Neural progenitor cell (in vitro differentiated cells): ENCODE data around the gene TAF8.

Experiments
- EZH2 ChIP-seq: fragments of 200-600 bp; sonication (generic); IDR thresholded peaks from 2 replicates; pipeline ENCODE4 v1.6.1; 2017; ENCODE audit warnings: antibody characterized with exemption, mild to moderate bottlenecking, moderate library complexity
- EZH2phosphoT487 ChIP-seq: fragments of 200-600 bp; sonication (generic); IDR thresholded peaks from 2 replicates; pipeline ENCODE4 v1.6.1; 2017; ENCODE audit warnings: antibody characterized with exemption
- TF ChIP-seq, protein P1 (sequence below): fragments of 200-600 bp; sonication (generic); IDR thresholded peaks from 2 replicates; pipeline ENCODE4 v1.5.1; 2017; ENCODE audit warnings: antibody characterized with exemption, mild to moderate bottlenecking

DNA sequence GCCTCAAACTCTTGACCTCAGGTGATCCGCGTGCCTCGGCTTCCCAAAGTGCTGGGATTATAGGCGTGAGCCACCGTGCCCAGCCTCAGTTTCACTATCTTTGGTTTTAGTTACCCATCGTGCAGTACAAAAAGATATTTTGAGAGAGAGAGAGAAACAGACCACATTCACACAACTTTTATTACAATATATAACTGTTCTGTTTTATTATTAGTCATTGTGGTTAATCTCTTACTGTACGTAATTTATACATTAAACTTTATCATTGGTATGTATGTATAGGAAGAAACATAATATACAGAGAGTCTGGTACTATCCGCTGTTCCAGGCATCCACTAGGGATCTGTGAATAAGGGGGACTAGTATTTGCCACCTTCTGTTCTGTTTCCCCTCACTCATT is 29.4 kb upstream of the TAF8 start:
- TF ChIP-seq, protein P1, sequence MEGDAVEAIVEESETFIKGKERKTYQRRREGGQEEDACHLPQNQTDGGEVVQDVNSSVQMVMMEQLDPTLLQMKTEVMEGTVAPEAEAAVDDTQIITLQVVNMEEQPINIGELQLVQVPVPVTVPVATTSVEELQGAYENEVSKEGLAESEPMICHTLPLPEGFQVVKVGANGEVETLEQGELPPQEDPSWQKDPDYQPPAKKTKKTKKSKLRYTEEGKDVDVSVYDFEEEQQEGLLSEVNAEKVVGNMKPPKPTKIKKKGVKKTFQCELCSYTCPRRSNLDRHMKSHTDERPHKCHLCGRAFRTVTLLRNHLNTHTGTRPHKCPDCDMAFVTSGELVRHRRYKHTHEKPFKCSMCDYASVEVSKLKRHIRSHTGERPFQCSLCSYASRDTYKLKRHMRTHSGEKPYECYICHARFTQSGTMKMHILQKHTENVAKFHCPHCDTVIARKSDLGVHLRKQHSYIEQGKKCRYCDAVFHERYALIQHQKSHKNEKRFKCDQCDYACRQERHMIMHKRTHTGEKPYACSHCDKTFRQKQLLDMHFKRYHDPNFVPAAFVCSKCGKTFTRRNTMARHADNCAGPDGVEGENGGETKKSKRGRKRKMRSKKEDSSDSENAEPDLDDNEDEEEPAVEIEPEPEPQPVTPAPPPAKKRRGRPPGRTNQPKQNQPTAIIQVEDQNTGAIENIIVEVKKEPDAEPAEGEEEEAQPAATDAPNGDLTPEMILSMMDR: no peak
- TF ChIP-seq EZH2phosphoT487 (no peak), EZH2 (no peak)
